CD1c-positive myeloid dendritic cell (primary cell): ENCODE results near the gene VPS26C.
A peak's percentile ranks its signal among the peaks of the same experiment; 100 is the strongest.
"Not testable (repeated sequence)": the region's sequence is repeated elsewhere in the genome, so short reads cannot be mapped to it uniquely, and the experiment has no call there.

Experiments used
- DNase-seq: peaks from one replicate; pipeline ENCODE4 v3.0.0-alpha.2; 2016; ENCODE audit errors: extremely low spot score

Gene VPS26C

DNA sequence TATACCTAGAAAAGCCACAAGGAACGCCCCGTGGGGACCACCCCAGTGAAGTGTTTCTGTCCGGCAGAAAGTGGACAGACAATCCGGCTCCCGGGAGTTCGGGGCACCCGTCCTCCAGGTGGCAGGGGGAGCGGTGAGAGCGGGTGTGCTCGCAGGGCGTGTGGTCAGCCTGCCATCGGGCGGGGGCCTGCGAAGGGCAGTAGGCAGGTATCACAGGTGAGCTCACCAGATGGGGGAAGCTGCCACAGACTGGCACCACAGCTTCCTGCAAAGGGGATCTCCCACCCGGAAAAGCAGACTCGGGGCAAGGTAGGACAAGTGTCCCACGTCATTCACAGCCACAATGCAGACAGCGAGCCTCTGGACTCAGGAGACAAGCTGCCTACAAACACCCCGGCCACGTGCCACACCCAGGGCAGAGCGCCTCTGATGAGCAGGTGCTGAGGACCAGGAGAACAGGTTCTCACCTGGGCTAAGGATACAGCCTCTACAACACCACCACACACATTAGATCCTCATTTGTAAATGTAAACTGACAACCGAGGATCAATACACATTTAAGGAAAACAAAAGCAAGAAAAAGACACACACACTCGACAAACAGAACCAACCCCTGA, 36.4 kb downstream of the VPS26C start:
- no peak for DNase-seq

DNA sequence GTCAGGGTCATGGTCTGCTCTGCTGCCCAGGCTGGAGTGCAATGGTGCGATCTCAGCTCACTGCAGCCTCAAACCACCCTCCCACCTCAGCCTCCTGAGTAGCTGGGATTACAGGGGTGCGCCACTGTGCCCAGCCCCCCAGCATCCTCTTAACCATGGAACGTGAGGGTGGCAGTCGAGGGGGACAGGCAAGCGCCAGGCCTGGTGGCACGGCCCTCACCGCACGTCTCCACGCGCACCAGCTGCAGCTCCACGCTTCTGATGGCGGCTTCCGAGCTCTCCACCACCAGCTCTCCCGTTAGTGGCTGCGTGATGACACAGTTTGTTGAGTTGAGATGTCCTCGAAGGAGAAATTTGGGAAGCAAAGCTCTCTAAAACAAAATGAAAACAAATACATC, 39.1 kb downstream of the VPS26C start:
- DNase-seq = no peak

GRCh38 chr21:37227071-37228002, 39.8 kb downstream of the VPS26C start:
- DNase-seq = no peak

DNA sequence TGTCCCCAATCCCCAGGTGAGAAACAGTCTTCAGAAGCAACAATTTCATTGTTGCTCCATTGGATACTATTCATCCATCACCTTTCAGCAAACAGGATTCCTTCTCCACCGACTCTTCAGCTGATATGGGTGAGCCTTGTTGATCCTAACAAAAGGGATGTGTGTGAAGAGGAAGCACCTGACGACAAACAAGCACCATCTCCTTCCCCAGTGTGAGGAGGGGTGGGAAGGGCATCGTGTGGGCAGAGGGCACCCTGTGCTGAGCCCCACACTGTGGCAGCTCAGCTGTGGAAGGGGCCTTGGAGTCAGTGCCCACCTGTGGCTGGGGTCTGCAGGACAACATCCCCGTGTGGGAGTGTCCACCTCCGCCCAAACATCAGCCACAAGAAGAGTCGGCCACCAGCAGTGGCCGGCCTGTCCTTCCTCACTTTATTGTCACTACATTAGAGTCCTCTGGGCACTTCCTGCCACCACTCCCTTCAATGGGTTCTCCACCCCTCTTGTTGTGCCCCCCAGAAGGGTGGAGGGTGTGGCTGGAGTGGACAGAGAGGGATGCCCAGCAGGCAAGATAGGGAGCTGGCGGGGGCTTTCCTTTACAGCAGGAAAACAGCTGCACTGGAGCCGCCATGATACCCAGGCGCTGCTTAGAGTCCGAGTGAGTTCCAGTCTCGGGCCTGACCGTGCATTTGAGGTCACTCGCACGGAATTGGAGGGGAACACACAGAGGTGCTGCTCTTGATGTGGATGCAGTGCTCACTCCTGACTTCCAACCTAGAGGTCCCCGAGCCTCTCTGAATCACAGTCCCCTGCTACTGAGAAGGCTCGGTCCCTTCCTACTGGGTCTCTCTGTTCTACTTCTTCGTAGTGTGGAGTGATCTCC, 40.9 kb downstream of the VPS26C start:
- no peak for DNase-seq

- no peak for DNase-seq
Measured at GRCh38 chr21:37224861-37225839, 42.0 kb downstream of the VPS26C start.

GRCh38 chr21:37223804-37224345, 43.3 kb downstream of the VPS26C start:
- no peak for DNase-seq

GRCh38 chr21:37222248-37222647, 44.9 kb downstream of the VPS26C start:
- DNase-seq = not testable (repeated sequence)

DNA sequence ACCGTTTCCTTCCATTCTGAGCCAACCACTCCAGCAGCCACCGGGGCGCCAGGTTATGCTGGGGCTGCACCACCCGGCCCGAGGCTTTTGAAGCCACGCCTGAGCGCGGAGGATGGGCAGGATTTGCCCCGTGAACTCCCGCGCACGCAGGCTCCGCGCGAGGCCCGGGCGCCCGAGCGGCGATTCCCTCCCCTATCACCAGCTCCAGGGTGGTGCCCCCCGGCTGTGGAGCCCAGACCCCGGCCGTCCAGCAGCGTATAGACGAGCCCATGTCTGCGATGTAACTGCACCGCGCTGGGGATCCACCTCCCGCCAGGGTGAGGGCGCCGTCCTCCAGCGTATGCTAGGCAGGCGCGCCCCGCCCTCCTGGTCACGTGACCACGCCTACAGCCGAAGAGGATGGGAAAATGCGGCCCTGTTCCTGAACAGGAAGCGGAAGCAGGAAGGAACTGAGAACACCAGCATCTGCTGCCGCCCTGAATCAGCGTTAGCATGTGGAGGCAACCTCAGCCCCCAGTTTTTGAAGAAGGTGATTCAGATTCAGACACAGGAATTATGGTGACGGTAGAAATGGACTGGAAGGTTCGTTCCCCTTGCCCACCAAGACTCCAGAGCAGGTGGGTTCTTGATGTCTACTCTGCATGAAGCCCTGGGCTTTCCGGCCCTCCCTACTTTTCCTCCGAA, 46.0 kb downstream of the VPS26C start:
- DNase-seq = peak; percentile 96

DNA sequence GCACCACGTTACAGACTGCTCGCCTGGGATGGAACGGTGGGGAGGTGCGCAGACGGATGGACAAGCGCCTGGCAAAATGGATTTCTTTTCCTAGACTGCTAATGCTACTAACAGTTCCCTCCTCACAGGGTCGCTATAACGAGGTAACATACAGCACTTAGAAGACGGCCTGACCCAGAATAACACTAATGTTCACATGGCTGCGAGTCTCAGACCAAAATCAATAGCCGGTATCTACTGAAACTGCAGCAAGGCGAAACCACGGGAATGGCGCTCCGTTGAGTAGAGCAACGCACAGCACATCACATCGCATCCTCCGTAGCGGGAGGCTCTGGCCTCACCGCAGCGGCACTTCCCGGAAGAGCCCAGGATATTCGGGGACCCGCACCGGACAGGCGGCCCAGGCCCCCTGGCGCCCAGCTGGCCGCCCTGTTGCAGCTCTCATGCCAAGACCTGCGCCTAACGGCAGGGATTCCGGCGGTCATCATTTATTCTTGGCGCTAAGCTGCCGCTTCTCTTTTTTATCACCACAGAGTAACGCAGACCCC, 46.6 kb downstream of the VPS26C start:
- no peak for DNase-seq

DNA sequence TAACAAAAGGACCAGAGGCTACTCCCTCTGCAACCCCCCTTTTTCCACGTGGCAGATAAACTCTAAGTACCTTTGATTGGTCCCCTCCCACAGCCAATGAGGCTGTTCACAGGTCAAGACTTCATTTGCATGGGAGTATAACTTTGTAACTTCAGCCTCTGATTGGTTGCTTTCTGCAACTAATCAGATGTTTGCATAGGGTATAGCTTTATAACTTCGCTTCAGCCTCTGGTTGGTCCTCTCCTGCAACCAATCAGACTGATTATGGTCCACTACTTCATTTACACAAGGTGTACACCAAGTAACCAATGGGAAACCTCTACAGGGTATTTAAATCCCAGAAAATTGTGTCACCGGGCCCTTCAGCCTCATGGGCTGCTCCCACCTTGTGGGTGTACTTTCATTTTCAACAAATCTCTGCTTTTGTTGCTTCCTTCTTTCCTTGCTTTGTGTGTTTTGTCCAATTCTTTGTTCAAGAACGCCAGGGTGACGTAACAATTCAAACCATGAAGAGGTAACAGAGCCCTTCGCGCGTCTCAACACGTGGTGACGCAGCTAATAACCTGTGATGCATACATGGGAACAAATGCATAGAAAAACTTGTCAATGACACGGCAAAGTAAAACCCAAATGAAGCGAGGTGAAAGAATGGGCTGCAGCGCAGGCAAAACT, 47.2 kb downstream of the VPS26C start:
- peak; percentile 10 for DNase-seq

DNA sequence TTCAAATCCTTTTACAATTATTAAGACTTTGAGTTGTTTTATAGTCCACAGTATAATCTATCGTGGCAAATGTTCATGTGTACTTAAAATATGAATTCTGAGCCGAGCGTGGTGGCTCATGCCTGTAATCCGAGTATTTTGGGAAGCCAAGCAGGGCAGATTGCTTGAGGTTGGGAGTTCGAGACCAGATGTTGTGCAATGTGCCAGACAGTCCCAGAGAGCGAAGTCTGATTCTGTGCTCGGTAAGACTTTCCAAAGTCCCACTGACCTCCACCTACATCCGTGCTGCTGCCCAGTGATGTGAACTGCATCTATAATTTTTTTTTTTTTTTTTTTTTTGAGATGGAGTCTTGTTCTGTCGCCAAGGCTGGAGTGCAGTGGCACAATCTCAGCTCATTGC, 52.2 kb downstream of the VPS26C start:
- no peak for DNase-seq

GRCh38 chr21:37210799-37211198, 56.3 kb downstream of the VPS26C start:
- no peak for DNase-seq

- DNase-seq = peak; percentile 60
Measured at GRCh38 chr21:37210130-37210529, 57.0 kb downstream of the VPS26C start.

- no peak for DNase-seq
Measured at GRCh38 chr21:37208741-37209225, 58.4 kb downstream of the VPS26C start.

GRCh38 chr21:37208056-37208721, 58.9 kb downstream of the VPS26C start:
- DNase-seq = peak; percentile 86

DNA sequence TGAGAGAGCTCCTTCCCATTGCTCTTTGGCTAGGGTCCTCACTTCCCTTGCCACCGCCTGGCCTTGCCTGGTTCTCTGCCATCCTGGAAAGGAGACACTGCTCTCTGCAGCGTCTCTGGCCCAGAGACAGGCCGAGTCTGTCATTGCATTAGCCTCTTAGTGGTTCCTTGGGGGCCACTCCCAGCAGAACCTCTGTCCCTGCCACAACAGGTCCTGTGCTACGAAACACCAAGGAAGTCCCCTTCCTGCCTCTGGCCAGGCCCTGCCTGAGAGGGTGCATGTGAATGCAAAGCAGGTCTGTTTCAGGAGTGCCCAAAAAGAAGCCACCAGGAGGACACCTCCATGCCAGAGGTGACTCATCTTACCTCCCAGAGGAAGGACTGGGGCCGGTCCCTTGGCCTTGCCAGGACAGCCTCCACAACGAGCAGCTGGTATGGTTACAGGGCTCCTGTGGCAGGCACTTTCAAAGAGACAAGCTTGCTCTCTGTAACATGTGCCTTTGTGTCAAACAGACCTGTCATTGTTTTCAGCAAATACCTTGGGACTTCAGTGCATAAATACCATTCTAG, 59.6 kb downstream of the VPS26C start:
- DNase-seq = peak; percentile 12

- no peak for DNase-seq
Measured at GRCh38 chr21:37206496-37206895, 60.6 kb downstream of the VPS26C start.

GRCh38 chr21:37204580-37204979, 62.6 kb downstream of the VPS26C start:
- no peak for DNase-seq
